Fibroblast of gingiva (primary cell): Measurements from ENCODE around the gene MRPL11.

Source experiments
- DNase-seq: peaks from one replicate; pipeline ENCODE4 v3.0.0-alpha.2; 2011; ENCODE audit warnings: low read depth

The MRPL11 gene

GRCh38 chr11:66388780-66389386, 49.8 kb downstream of the MRPL11 start:
- peak; percentile 62 for DNase-seq

GRCh38 chr11:66386171-66387069, 52.2 kb downstream of the MRPL11 start:
- peak; percentile 83 for DNase-seq
